Body of pancreas (tissue), 4 donors: ENCODE measurements around the gene NCLN. TPM values are rescaled to one million over a fixed set of nuclear protein-coding genes. Genes with fewer than 3 reads are reported as not detected.
"Not testable (repeated sequence)": the region's sequence is repeated elsewhere in the genome, so short reads cannot be mapped to it uniquely, and the experiment has no call there.

Source experiments
- ATAC-seq: fragments of 150-250 bp; one replicate; pipeline ENCODE4 v1.9.1; 2016
- DNase-seq, 4 donors: peaks; one replicate each; pipeline ENCODE4 v3.0.0-alpha.2; 2019
- H3K27ac ChIP-seq, 4 donors: fragments of 200-600 bp; sonication (generic); 1 replicate in 3 of 4; 2 replicates in 1 of 4; pipeline versions ENCODE4 v1.5.1 to v1.6.1; 2016 to 2019; ENCODE audit warnings: mild to moderate bottlenecking in 1 of 4, mixed read lengths in 1 of 4, moderate library complexity in 1 of 4
- H3K27me3 ChIP-seq, 2 donors: fragments of 200-600 bp; sonication (generic); one replicate each; pipeline ENCODE4 v1.6.0; 2016; ENCODE audit warnings: mild to moderate bottlenecking in 1 of 2
- H3K36me3 ChIP-seq, 2 donors: fragments of 200-600 bp; sonication (generic); replicated peaks in 1 of 2; 2 replicates each; pipeline ENCODE4 v1.5.1; 2016; ENCODE audit warnings: low read depth in 2 of 2; ENCODE audit not compliant: insufficient read depth in 1 of 2
- H3K4me1 ChIP-seq: fragments of 200-600 bp; sonication (generic); one replicate; pipeline ENCODE4 v1.6.0; 2016
- H3K4me3 ChIP-seq, 2 donors: fragments of 200-600 bp; sonication (generic); 1 replicate in 1 of 2; 2 replicates in 1 of 2; pipeline ENCODE4 v1.5.1; 2016 to 2019
- H3K9me3 ChIP-seq, 3 donors: fragments of 200-600 bp; sonication (generic); 1 replicate in 2 of 3; 2 replicates in 1 of 3; pipeline ENCODE4 v1.5.1; 2016
- POLR2A ChIP-seq, 3 donors: fragments of 450-650 bp; IDR thresholded peaks; one replicate each; pipeline ENCODE4 v1.6.1; 2016; ENCODE audit warnings: antibody characterized with exemption in 3 of 3, mild to moderate bottlenecking in 2 of 3
- WGBS, 2 donors: methylation state at CpG; one replicate each; pipeline ENCODE4 v1.1.5; 2017; 5-methylcytosine and 5-hydroxymethylcytosine counted together
- intact Hi-C: fragments of 100-400 bp; cut with DNase I; formaldehyde crosslinking; loops from one replicate; pipeline ENCODE4 v1.15.1; 2023
- total RNA-seq, 2 donors: library from RNA; depleted of rRNA; stranded (reverse); fragments of >200 nt; gene quantifications; one replicate each; pipeline ENCODE4 v1.1.0, GENCODE V29; 2016
- TF ChIP-seq, protein P1 (sequence below), 7 experiments: fragments of 450-650 bp in 4 of 7; fragments of 200-600 bp in 3 of 7; sonication (generic) in 3 of 7; IDR thresholded peaks; one replicate each; pipeline ENCODE4 v1.5.1; 2016 to 2019; ENCODE audit warnings: antibody characterized with exemption in 7 of 7

NCLN gene
- total RNA-seq, 2 donors from 2014 or later: 30.6 to 56.0 TPM

DNA sequence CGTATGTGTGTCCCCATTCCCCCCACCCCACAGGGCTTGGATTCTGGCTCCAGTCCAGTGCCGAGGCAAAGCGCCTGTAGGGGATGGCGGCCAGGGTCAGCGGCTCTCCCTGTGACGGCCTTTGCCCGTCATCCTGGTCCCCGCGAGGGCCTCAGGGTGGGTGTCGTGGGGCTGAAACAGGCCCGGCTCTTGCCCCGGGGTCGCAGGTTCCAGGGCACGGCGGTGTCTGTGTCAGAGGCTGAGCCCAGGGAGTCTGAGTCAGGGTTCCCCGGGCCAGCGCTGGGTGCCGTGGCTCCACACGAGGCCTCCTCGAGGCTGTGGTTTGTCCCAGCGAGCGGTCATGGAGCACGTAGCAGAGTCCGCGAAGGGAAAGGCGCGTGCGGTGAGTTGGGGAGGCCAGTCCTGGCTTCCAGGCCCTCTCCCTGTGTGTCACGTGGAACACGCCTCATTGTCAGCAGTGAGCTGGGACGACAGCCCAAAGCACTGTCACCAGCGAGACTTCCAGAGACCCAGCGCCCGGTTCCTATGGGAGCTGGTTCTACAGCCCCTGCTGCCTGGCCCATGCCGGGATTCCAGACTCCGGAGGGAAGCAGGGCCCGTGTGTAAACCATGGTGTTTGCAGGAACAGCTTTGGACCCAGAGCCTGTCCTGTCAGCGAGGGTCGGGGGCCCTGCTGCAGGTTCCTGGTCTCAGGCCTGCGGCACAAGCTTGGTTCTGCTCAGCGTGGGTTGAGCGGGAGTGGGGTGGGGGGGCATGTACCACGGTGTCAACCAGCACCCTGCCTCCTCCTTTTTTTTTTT is 13.4 kb downstream of the NCLN start:
- no peak for TF ChIP-seq POLR2A (IDR thresholded peaks at IDR 0.05)
- TF ChIP-seq, protein P1, sequence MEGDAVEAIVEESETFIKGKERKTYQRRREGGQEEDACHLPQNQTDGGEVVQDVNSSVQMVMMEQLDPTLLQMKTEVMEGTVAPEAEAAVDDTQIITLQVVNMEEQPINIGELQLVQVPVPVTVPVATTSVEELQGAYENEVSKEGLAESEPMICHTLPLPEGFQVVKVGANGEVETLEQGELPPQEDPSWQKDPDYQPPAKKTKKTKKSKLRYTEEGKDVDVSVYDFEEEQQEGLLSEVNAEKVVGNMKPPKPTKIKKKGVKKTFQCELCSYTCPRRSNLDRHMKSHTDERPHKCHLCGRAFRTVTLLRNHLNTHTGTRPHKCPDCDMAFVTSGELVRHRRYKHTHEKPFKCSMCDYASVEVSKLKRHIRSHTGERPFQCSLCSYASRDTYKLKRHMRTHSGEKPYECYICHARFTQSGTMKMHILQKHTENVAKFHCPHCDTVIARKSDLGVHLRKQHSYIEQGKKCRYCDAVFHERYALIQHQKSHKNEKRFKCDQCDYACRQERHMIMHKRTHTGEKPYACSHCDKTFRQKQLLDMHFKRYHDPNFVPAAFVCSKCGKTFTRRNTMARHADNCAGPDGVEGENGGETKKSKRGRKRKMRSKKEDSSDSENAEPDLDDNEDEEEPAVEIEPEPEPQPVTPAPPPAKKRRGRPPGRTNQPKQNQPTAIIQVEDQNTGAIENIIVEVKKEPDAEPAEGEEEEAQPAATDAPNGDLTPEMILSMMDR (IDR thresholded peaks at IDR 0.05): no peak
- ATAC-seq (no peak), DNase-seq (no peak)
- intact Hi-C loops: no loop called here
- H3K4me3 ChIP-seq: no peak overlapping the region
- no peaks in the 10 kb centered on the region for H3K4me1 ChIP-seq
- no peak overlapping the region for H3K27ac ChIP-seq
- no peaks in the 10 kb centered on the region for H3K9me3 ChIP-seq
- H3K27me3 ChIP-seq: no peaks in the 10 kb centered on the region
- no peaks in the 10 kb centered on the region for H3K36me3 ChIP-seq
- 92 to 93% methylated on average over 11 to 41 of the region's 43 CpGs for WGBS, 2 donors

GRCh38 chr19:3201072-3201700 is 15.5 kb downstream of the NCLN start:
- ATAC-seq: no peak
- 93 to 98% methylated on average over 7 to 39 of the region's 39 CpGs for WGBS, 2 donors

DNA sequence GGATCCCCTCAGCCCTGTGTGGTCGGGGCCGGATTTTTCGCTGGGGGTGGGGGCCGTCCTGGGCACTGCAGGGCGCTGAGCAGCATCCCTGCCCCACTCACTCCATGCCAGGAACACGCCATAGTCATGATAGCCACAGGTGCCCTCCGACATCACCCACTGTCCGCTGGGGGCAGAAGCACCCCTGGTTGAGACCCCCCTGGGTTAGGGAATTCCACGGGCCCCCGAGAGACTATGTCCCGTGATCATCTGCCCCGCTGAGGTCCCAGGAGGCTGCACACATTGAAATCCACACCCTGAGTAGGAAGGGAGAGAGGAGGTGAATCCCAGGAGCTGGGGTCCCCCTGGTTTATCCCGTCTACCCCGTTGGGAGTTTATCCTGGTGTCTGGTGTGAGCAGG is 16.2 kb downstream of the NCLN start:
- peaks cover 0 to 9% of the 10 kb centered on the region in 2 donors for H3K36me3 ChIP-seq
- WGBS, 2 donors: 92 to 100% methylated on average over 4 to 14 of the region's 14 CpGs
- DNase-seq: no peak

More at GRCh38 chr19:3201072-3201700, 15.5 kb downstream of the NCLN start:
- H3K4me3 ChIP-seq: no peak overlapping the region
- no peaks in the 10 kb centered on the region for H3K9me3 ChIP-seq
- H3K27ac ChIP-seq: no peak overlapping the region
- peaks cover 0 to 5% of the 10 kb centered on the region in 2 donors for H3K36me3 ChIP-seq
- intact Hi-C loops: no loop called here
- no peaks in the 10 kb centered on the region for H3K27me3 ChIP-seq
- DNase-seq: no peak
- H3K4me1 ChIP-seq: no peaks in the 10 kb centered on the region
- no peak for TF ChIP-seq POLR2A (IDR thresholded peaks at IDR 0.05)
- TF ChIP-seq, protein P1 (IDR thresholded peaks at IDR 0.05): no peak

GRCh38 chr19:3202346-3202745 is 16.6 kb downstream of the NCLN start:
- Histone ChIP-seq H3K27ac (no peak overlapping the region), H3K27me3 (no peaks in the 10 kb centered on the region), H3K4me3 (no peak overlapping the region), H3K4me1 (no peaks in the 10 kb centered on the region), H3K36me3 (peaks cover 0 to 9% of the 10 kb centered on the region in 2 donors), H3K9me3 (no peaks in the 10 kb centered on the region)
- ATAC-seq: no peak
- no peak for DNase-seq
- 89 to 91% methylated on average over 11 to 12 of the region's 12 CpGs for WGBS, 2 donors
- no peak for TF ChIP-seq POLR2A (IDR thresholded peaks at IDR 0.05)
- TF ChIP-seq, protein P1 (IDR thresholded peaks at IDR 0.05): no peak
- intact Hi-C loops: no loop called here

More for the DNA sequence above, 16.2 kb downstream of the NCLN start:
- intact Hi-C loops: no loop called here
- ATAC-seq: no peak
- Histone ChIP-seq H3K9me3 (no peaks in the 10 kb centered on the region), H3K4me3 (no peak overlapping the region), H3K27ac (no peak overlapping the region), H3K4me1 (no peaks in the 10 kb centered on the region), H3K27me3 (no peaks in the 10 kb centered on the region)
- no peak for TF ChIP-seq POLR2A (IDR thresholded peaks at IDR 0.05)
- TF ChIP-seq, protein P1 (IDR thresholded peaks at IDR 0.05): no peak

GRCh38 chr19:3202895-3203294 is 17.2 kb downstream of the NCLN start:
- ATAC-seq, intact Hi-C loops, H3K27me3 ChIP-seq, H3K4me1 ChIP-seq, DNase-seq, H3K27ac ChIP-seq, H3K9me3 ChIP-seq, H3K4me3 ChIP-seq, H3K36me3 ChIP-seq: not testable (repeated sequence)
- 95 to 97% methylated on average over 5 to 7 of the region's 7 CpGs for WGBS, 2 donors
